Measurements from ENCODE around the gene MRGPRE. TPM values are rescaled to one million over a fixed set of nuclear protein-coding genes. Genes with fewer than 3 reads are reported as not detected.

The MRGPRE gene
- polyA plus RNA-seq, 1 donor (not counting 4 experiments of a cell fraction or from before 2014, with no cell fraction given) = not detected

DNA sequence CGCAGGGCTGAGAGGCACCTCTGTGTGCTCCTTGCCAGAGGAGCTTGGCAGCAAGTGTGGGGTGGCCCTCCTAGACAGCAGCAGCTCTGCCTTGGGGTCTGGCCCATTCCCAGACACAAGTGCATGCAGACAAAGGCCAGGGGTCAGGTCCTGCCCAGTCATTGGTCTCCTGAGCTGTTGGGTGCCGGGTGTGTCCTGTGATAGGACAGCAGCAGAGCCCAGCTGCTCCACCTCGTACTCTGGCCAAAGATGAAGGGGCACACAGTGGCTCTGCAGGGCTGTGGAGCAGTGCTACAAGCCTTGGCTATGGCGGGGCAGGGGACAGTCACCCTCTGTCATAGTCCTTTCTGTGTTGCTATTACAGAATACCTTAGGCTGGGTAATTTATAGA lies 49.8 kb downstream of the MRGPRE start:
- Histone ChIP-seq H3K4me2 (ENCODE audit: control insufficient read depth, extremely low read depth, insufficient read depth, low read depth, low read length) (no peak overlapping the region), H3K9me3 (ENCODE audit: control insufficient read depth, low read depth, low read length) (no peaks in the 10 kb centered on the region), H2AFZ (ENCODE audit: control insufficient read depth, low read length) (no peak overlapping the region), H3K79me2 (ENCODE audit: control insufficient read depth, insufficient read depth, low read length) (no peaks in the 10 kb centered on the region), H3K36me3 (ENCODE audit: control insufficient read depth in 2 of 2, extremely low read depth in 1 of 2, insufficient read depth in 2 of 2, low read length in 2 of 2) (no peaks in the 10 kb centered on the region), H3K27me3 (ENCODE audit: control insufficient read depth, extremely low read depth, insufficient read depth, low read length) (no peaks in the 10 kb centered on the region), H3K4me1 (ENCODE audit: control insufficient read depth, extremely low read depth, insufficient read depth, low read length) (no peaks in the 10 kb centered on the region), H3K27ac (ENCODE audit: control insufficient read depth, insufficient read depth, low read length) (no peak overlapping the region), H3K9me1 (ENCODE audit: control insufficient read depth, extremely low read depth, insufficient read depth, low read length) (no peaks in the 10 kb centered on the region), H3K9ac (ENCODE audit: control insufficient read depth, extremely low read depth, insufficient read depth, low read length) (no peak overlapping the region), H3K4me3 (ENCODE audit: control insufficient read depth in 2 of 3, extremely low read depth in 1 of 3, insufficient read depth in 2 of 3, low read depth in 1 of 3, low read length in 3 of 3) (no peak overlapping the region), H4K20me1 (ENCODE audit: control insufficient read depth, extremely low read depth, insufficient read depth, low read length) (no peaks in the 10 kb centered on the region)
- FAIRE-seq (no peak), DNase-seq (ENCODE audit: low read depth, low spot score) (no peak)
- dilution Hi-C loops (cut with MboI; ENCODE audit: extremely low pct_ligation_motif_present, low sequenced_read_pairs) = no loop called here
- TF ChIP-seq, protein P1, sequence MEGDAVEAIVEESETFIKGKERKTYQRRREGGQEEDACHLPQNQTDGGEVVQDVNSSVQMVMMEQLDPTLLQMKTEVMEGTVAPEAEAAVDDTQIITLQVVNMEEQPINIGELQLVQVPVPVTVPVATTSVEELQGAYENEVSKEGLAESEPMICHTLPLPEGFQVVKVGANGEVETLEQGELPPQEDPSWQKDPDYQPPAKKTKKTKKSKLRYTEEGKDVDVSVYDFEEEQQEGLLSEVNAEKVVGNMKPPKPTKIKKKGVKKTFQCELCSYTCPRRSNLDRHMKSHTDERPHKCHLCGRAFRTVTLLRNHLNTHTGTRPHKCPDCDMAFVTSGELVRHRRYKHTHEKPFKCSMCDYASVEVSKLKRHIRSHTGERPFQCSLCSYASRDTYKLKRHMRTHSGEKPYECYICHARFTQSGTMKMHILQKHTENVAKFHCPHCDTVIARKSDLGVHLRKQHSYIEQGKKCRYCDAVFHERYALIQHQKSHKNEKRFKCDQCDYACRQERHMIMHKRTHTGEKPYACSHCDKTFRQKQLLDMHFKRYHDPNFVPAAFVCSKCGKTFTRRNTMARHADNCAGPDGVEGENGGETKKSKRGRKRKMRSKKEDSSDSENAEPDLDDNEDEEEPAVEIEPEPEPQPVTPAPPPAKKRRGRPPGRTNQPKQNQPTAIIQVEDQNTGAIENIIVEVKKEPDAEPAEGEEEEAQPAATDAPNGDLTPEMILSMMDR (optimal IDR thresholded peaks at IDR 0.05 in 1 of 3, IDR thresholded peaks at IDR 0.05 in 1 of 3, conservative IDR thresholded peaks at IDR 0.05 in 1 of 3; ENCODE audit: extremely low read depth in 1 of 3, insufficient read depth in 2 of 3, low read length in 3 of 3) = no peak
- no peak for TF ChIP-seq EZH2 (IDR thresholded peaks at IDR 0.05; ENCODE audit: low read length)

DNA sequence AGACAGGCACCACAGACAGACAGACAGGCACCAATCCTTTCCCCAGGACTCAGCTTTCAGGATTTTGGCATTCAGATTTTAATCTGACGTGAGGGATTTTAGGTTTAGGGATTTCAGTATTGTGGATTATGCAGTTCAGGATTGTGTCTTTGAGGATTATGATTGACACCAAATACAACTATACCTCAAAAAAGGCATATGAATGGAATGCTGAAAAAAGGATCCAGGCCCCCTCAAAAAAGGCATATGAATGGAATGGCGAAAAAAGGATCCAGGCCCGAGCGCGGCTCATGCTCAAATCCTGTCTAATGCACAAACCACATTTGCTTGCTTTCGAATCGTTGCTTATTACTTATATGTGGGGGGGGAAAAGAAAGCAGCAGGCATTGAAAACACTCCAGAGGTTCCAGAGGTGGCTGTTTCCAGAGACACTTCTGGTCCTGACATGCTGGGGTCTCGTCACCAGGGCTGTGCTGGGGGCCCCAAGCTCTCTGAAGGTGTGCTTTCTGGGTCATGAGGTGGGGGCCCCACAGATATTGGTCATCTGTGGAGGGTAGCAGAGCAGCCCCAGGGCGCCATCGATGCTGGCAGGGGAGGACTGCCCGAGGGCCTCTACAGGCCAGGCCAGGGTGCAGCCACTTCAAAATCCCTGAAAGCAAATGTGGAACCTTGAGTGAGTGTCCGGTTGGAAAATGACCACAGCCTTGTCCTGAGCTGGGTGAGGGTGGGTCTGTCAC lies 50.3 kb downstream of the MRGPRE start:
- Histone ChIP-seq H4K20me1 (ENCODE audit: control insufficient read depth, extremely low read depth, insufficient read depth, low read length) (no peaks in the 10 kb centered on the region), H3K36me3 (ENCODE audit: control insufficient read depth in 2 of 2, extremely low read depth in 1 of 2, insufficient read depth in 2 of 2, low read length in 2 of 2) (no peaks in the 10 kb centered on the region), H3K27me3 (ENCODE audit: control insufficient read depth, extremely low read depth, insufficient read depth, low read length) (no peaks in the 10 kb centered on the region), H3K4me3 (ENCODE audit: control insufficient read depth in 2 of 3, extremely low read depth in 1 of 3, insufficient read depth in 2 of 3, low read depth in 1 of 3, low read length in 3 of 3) (no peak overlapping the region), H3K4me2 (ENCODE audit: control insufficient read depth, extremely low read depth, insufficient read depth, low read depth, low read length) (no peak overlapping the region), H3K9ac (ENCODE audit: control insufficient read depth, extremely low read depth, insufficient read depth, low read length) (no peak overlapping the region), H3K9me1 (ENCODE audit: control insufficient read depth, extremely low read depth, insufficient read depth, low read length) (no peaks in the 10 kb centered on the region), H2AFZ (ENCODE audit: control insufficient read depth, low read length) (no peak overlapping the region), H3K27ac (ENCODE audit: control insufficient read depth, insufficient read depth, low read length) (no peak overlapping the region), H3K79me2 (ENCODE audit: control insufficient read depth, insufficient read depth, low read length) (no peaks in the 10 kb centered on the region), H3K4me1 (ENCODE audit: control insufficient read depth, extremely low read depth, insufficient read depth, low read length) (no peaks in the 10 kb centered on the region), H3K9me3 (ENCODE audit: control insufficient read depth, low read depth, low read length) (no peaks in the 10 kb centered on the region)
- dilution Hi-C loops (cut with MboI; ENCODE audit: extremely low pct_ligation_motif_present, low sequenced_read_pairs) = no loop called here
- no peak for DNase-seq (ENCODE audit: low read depth, low spot score)
- no peak for TF ChIP-seq EZH2 (IDR thresholded peaks at IDR 0.05; ENCODE audit: low read length)
- TF ChIP-seq, protein P1 (optimal IDR thresholded peaks at IDR 0.05 in 1 of 3, IDR thresholded peaks at IDR 0.05 in 1 of 3, conservative IDR thresholded peaks at IDR 0.05 in 1 of 3; ENCODE audit: extremely low read depth in 1 of 3, insufficient read depth in 2 of 3, low read length in 3 of 3) = no peak
- no peak for FAIRE-seq

Measured in keratinocyte (primary cell).